DMS114 treated with DMSO at 0.1 percent for 48 hours (cell line): ENCODE measurements around the gene CSNK1D.

Experiments used
- DNase-seq: peaks from one replicate; lab custom pipeline; 2025; ENCODE audit not compliant: unreplicated experiment; lab: John Stamatoyannopoulos, UW

The CSNK1D gene

GRCh38 chr17:82241183-82241925 lies 32.1 kb downstream of the CSNK1D start:
- no peak for DNase-seq

GRCh38 chr17:82240506-82241182 lies 32.9 kb downstream of the CSNK1D start:
- no peak for DNase-seq

- no peak for DNase-seq
Observed at GRCh38 chr17:82239926-82240505, 33.5 kb downstream of the CSNK1D start.

GRCh38 chr17:82239401-82239925 lies 34.0 kb downstream of the CSNK1D start:
- DNase-seq: no peak

GRCh38 chr17:82238472-82239201 lies 34.9 kb downstream of the CSNK1D start:
- DNase-seq: no peak

- no peak for DNase-seq
Observed at GRCh38 chr17:82237746-82238471, 35.6 kb downstream of the CSNK1D start.

- DNase-seq: no peak
Observed at GRCh38 chr17:82237083-82237745, 36.3 kb downstream of the CSNK1D start.

- DNase-seq: no peak
Observed at GRCh38 chr17:82236142-82236971, 37.1 kb downstream of the CSNK1D start.

- no peak for DNase-seq
Observed at GRCh38 chr17:82235775-82236141, 37.7 kb downstream of the CSNK1D start.

- DNase-seq: no peak
Observed at GRCh38 chr17:82235056-82235774, 38.3 kb downstream of the CSNK1D start.

GRCh38 chr17:82234211-82235055 lies 39.1 kb downstream of the CSNK1D start:
- no peak for DNase-seq

- DNase-seq: no peak
Observed at GRCh38 chr17:82232876-82233785, 40.4 kb downstream of the CSNK1D start.

- no peak for DNase-seq
Observed at GRCh38 chr17:82232322-82232820, 41.1 kb downstream of the CSNK1D start.

GRCh38 chr17:82231562-82232321 lies 41.8 kb downstream of the CSNK1D start:
- no peak for DNase-seq

- DNase-seq: no peak
Observed at GRCh38 chr17:82231312-82231561, 42.3 kb downstream of the CSNK1D start.
